Endothelial cell of umbilical vein (primary cell): ENCODE results near the gene TMEM175. TPM values are rescaled to one million over a fixed set of nuclear protein-coding genes. Genes with fewer than 3 reads are reported as not detected.

Experiments
- BruUV-seq: library from RNA; stranded (reverse); fragments of 400-500 nt; replicated peaks from 2 replicates; lab custom pipeline; 2021; lab: Mats Ljungman, UMichigan
- CTCF ChIA-PET: fragments of 300-600, 350-600 bp; sonication (Branson Sonifier 250); formaldehyde crosslinking; loops from one replicate; lab custom pipeline; 2021; ENCODE audit warnings: antibody characterized with exemption, inconsistent platforms; lab: Charles Lee
- POLR2A ChIA-PET: fragments of 300-600, 350-600 bp; sonication (Branson Sonifier 250); formaldehyde crosslinking; loops from one replicate; lab custom pipeline; 2021; ENCODE audit warnings: antibody characterized with exemption, inconsistent platforms; lab: Charles Lee
- DNase-seq: peaks from one replicate; pipeline ENCODE4 v3.0.0-alpha.2; 2011; ENCODE audit warnings: low read depth, low spot score
- FAIRE-seq: peaks from 2 replicates; lab custom pipeline; 2011; peaks lifted over from hg19 to GRCh38; lab: Jason Lieb, UNC
- H2AFZ ChIP-seq: 2 replicates; pipeline ENCODE4 v1.6.0; 2012; ENCODE audit warnings: low read depth, low read length, control low read depth, inconsistent platforms
- H3K27ac ChIP-seq: 2 replicates; pipeline ENCODE4 v1.5.1; 2011; ENCODE audit warnings: low read depth, mild to moderate bottlenecking, control low read depth, low read length, moderate library complexity; ENCODE audit not compliant: insufficient read depth
- H3K27me3 ChIP-seq, 2 experiments: 2 replicates each; pipeline versions ENCODE4 v1.6.0 to v1.6.1; 2011; ENCODE audit warnings: low read length in 2 of 2, mixed read lengths in 1 of 2; ENCODE audit not compliant: control insufficient read depth in 2 of 2, insufficient read depth in 2 of 2
- H3K36me3 ChIP-seq, 2 experiments: 2 replicates in 1 of 2; 3 replicates in 1 of 2; pipeline ENCODE4 v1.5.1; 2011; ENCODE audit warnings: low read length in 2 of 2, mild to moderate bottlenecking in 1 of 2, moderate library complexity in 1 of 2; ENCODE audit not compliant: control insufficient read depth in 2 of 2, insufficient read depth in 2 of 2; ENCODE audit errors: extremely low read depth in 1 of 2
- H3K4me1 ChIP-seq: 3 replicates; pipeline ENCODE4 v1.5.1; 2011; ENCODE audit warnings: mild to moderate bottlenecking, low read length; ENCODE audit not compliant: control insufficient read depth, insufficient read depth; ENCODE audit errors: extremely low read depth
- H3K4me2 ChIP-seq: 2 replicates; pipeline ENCODE4 v1.6.1; 2011; ENCODE audit warnings: low read length, control low read depth, mixed read lengths; ENCODE audit not compliant: insufficient read depth
- H3K4me3 ChIP-seq, 3 experiments: fragments of 200-600 bp in 1 of 3; sonication (generic), shearing (Covaris generic) in 1 of 3; replicated peaks in 1 of 3; 2 replicates each; pipeline ENCODE4 v1.5.1; 2011 to 2016; ENCODE audit warnings: control low read depth in 3 of 3, low read length in 3 of 3, mild to moderate bottlenecking in 2 of 3, inconsistent platforms in 1 of 3, low read depth in 1 of 3, moderate library complexity in 1 of 3; ENCODE audit not compliant: insufficient read depth in 1 of 3
- H3K79me2 ChIP-seq: 2 replicates; pipeline ENCODE4 v1.6.0; 2012; ENCODE audit warnings: low read length, inconsistent platforms; ENCODE audit not compliant: control insufficient read depth, insufficient read depth
- H3K9ac ChIP-seq: replicated peaks from 2 replicates; pipeline ENCODE3; 2011; ENCODE audit warnings: low read length, control low read depth; ENCODE audit not compliant: insufficient read depth; ENCODE audit errors: extremely low read depth
- H3K9me1 ChIP-seq: replicated peaks from 3 replicates; pipeline ENCODE4 v1.6.0; 2011; ENCODE audit warnings: mild to moderate bottlenecking, low read length; ENCODE audit not compliant: control insufficient read depth, insufficient read depth; ENCODE audit errors: extremely low read depth
- H3K9me3 ChIP-seq: replicated peaks from 2 replicates; pipeline ENCODE4 v1.5.1; 2012; ENCODE audit warnings: low read length, inconsistent platforms; ENCODE audit not compliant: control insufficient read depth, insufficient read depth
- H4K20me1 ChIP-seq: replicated peaks from 2 replicates; pipeline ENCODE3; 2011; ENCODE audit warnings: mild to moderate bottlenecking, low read length; ENCODE audit not compliant: control insufficient read depth, insufficient read depth; ENCODE audit errors: extremely low read depth
- CTCF ChIP-seq, 2 donors: IDR thresholded peaks; 1 replicate in 1 of 2; 2 replicates in 1 of 2; pipeline ENCODE4 v1.5.1; 2011; ENCODE audit warnings: low read length in 2 of 2, mild to moderate bottlenecking in 2 of 2, moderate library complexity in 2 of 2, control low read depth in 1 of 2, inconsistent platforms in 1 of 2, low read depth in 1 of 2; ENCODE audit not compliant: insufficient read depth in 1 of 2; ENCODE audit errors: extremely low read depth in 1 of 2
- EZH2 ChIP-seq: IDR thresholded peaks from 2 replicates; pipeline ENCODE4 v1.6.1; 2012; ENCODE audit warnings: borderline replicate concordance, low read depth, mild to moderate bottlenecking, moderate library complexity, low read length, inconsistent platforms; ENCODE audit not compliant: severe bottlenecking
- FOS ChIP-seq: IDR thresholded peaks from 2 replicates; pipeline ENCODE4 v1.6.1; 2011; ENCODE audit warnings: mild to moderate bottlenecking, low read length, moderate library complexity, borderline replicate concordance; ENCODE audit not compliant: insufficient read depth
- MAX ChIP-seq: IDR thresholded peaks from 2 replicates; pipeline ENCODE4 v1.6.1; 2011; ENCODE audit not compliant: insufficient read depth, insufficient read length
- MYC ChIP-seq: IDR thresholded peaks from one replicate; pipeline ENCODE4 v1.6.1; 2011; ENCODE audit warnings: mild to moderate bottlenecking, low read depth, low read length
- POLR2A ChIP-seq: IDR thresholded peaks from 2 replicates; pipeline ENCODE4 v1.6.1; 2012; ENCODE audit warnings: low read depth, mild to moderate bottlenecking, control low read depth, low read length
- POLR2AphosphoS5 ChIP-seq: IDR thresholded peaks from 2 replicates; pipeline ENCODE4 v1.6.1; 2012; ENCODE audit warnings: low read depth, mild to moderate bottlenecking, control low read depth, low read length, moderate library complexity; ENCODE audit not compliant: insufficient read depth
- dilution Hi-C: fragments of 300-500 bp; cut with MboI; formaldehyde crosslinking; loops from one replicate; pipeline ENCODE4 v1.15.0; 2019; ENCODE audit warnings: low sequenced_read_pairs; ENCODE audit not compliant: extremely low pct_ligation_motif_present
- intact Hi-C: fragments of 100-400 bp; cut with micrococcal nuclease; formaldehyde crosslinking; loops from one replicate; pipeline ENCODE4 v1.10.0; 2022
- polyA plus RNA-seq, 4 experiments: library from polyadenylated mRNA; depleted of rRNA in 3 of 4; stranded (reverse) in 3 of 4; unstranded in 1 of 4; fragments of >200 nt; gene quantifications; 2 replicates each; pipeline versions ENCODE4 v1.2.1 to v1.2.3, GENCODE V29; 2011 to 2012; ENCODE audit warnings: missing spikeins in 1 of 4
- total RNA-seq: library from RNA; stranded (reverse); gene quantifications from 2 replicates; pipeline ENCODE4 v1.2.3, GENCODE V29; 2021

The TMEM175 gene
- total and polyA plus RNA-seq, 2 donors (not counting 3 experiments of a cell fraction or from before 2014, with no cell fraction given) = 21.9 to 80.1 TPM

- no peak overlapping the region for H3K4me3 ChIP-seq
- no peaks in the 10 kb centered on the region for H3K36me3 ChIP-seq
- ChIA-PET CTCF (interaction anchor here (0.5 kb wide), 1 partner anchor 263 kb away, joined by 3 read pairs; no protein-coding TSS in a partner anchor), POLR2A (no interaction called here)
- no peaks in the 10 kb centered on the region for H4K20me1 ChIP-seq
- FAIRE-seq = no peak
- no peak for DNase-seq
- H3K79me2 ChIP-seq = no peaks in the 10 kb centered on the region
- no peak overlapping the region for H3K27ac ChIP-seq
- TF ChIP-seq MAX = no peak
- TF ChIP-seq EZH2 = no peak
- no peak for TF ChIP-seq POLR2A
- no peak for TF ChIP-seq FOS
- no peak for TF ChIP-seq POLR2AphosphoS5
- TF ChIP-seq CTCF (IDR thresholded peaks at IDR 0.05; ENCODE audit: extremely low read depth in 1 of 2, insufficient read depth in 1 of 2, low read depth in 1 of 2, low read length in 2 of 2) = no peak
- TF ChIP-seq MYC = no peak
- H2AFZ ChIP-seq = no peak overlapping the region
- H3K4me1 ChIP-seq = peaks cover 5% of the 10 kb centered on the region
- peaks cover 34 to 43% of the 10 kb centered on the region in 2 experiments for H3K27me3 ChIP-seq
- H3K9me1 ChIP-seq = no peaks in the 10 kb centered on the region
- no TSS peak for BruUV-seq
- dilution Hi-C loops (no loop called here), intact Hi-C loops (no loop called here)
- no peak overlapping the region for H3K4me2 ChIP-seq
- H3K9me3 ChIP-seq = no peaks in the 10 kb centered on the region
- no peak overlapping the region for H3K9ac ChIP-seq
Observed at GRCh38 chr4:1004557-1005485, 72.6 kb downstream of the TMEM175 start.
